Embryonic facial prominence (tissue), 1 donor: ENCODE measurements around the gene CHAT.
A peak's percentile ranks its signal among the peaks of the same experiment; 100 is the strongest.
"Not testable (repeated sequence)": the region's sequence is repeated elsewhere in the genome, so short reads cannot be mapped to it uniquely, and the experiment has no call there.

Experiments used
- DNase-seq: peaks from one replicate; pipeline ENCODE4 v3.0.0-alpha.2; 2016; ENCODE audit errors: extremely low spot score

Gene CHAT

GRCh38 chr10:49653273-49653929, 39.6 kb downstream of the CHAT start:
- DNase-seq = no peak

- DNase-seq = no peak
Measured at GRCh38 chr10:49654036-49654693, 40.3 kb downstream of the CHAT start.

- no peak for DNase-seq
Measured at GRCh38 chr10:49655099-49655498, 41.3 kb downstream of the CHAT start.

- no peak for DNase-seq
Measured at GRCh38 chr10:49656845-49657493, 43.1 kb downstream of the CHAT start.

GRCh38 chr10:49657606-49658005, 43.8 kb downstream of the CHAT start:
- no peak for DNase-seq

- DNase-seq = no peak
Measured at GRCh38 chr10:49661140-49661856, 47.5 kb downstream of the CHAT start.

- DNase-seq = no peak
Measured at GRCh38 chr10:49662169-49662830, 48.5 kb downstream of the CHAT start.

- no peak for DNase-seq
Measured at GRCh38 chr10:49663596-49663995, 49.8 kb downstream of the CHAT start.

- no peak for DNase-seq
Measured at GRCh38 chr10:49664006-49664841, 50.4 kb downstream of the CHAT start.

- no peak for DNase-seq
Measured at GRCh38 chr10:49664842-49665355, 51.1 kb downstream of the CHAT start.

GRCh38 chr10:49666054-49666615, 52.3 kb downstream of the CHAT start:
- no peak for DNase-seq

- no peak for DNase-seq
Measured at GRCh38 chr10:49666685-49667084, 52.8 kb downstream of the CHAT start.

- DNase-seq = no peak
Measured at GRCh38 chr10:49667991-49668390, 54.2 kb downstream of the CHAT start.

GRCh38 chr10:49668684-49669083, 54.8 kb downstream of the CHAT start:
- no peak for DNase-seq

GRCh38 chr10:49678827-49679479, 65.1 kb downstream of the CHAT start:
- no peak for DNase-seq

- DNase-seq = peak; percentile 9
Measured at GRCh38 chr10:49679480-49679893, 65.7 kb downstream of the CHAT start, which contains the start of gene C10orf53. TSS of gene C10orf53 (plus strand) at chr10:49679651. CDS start at chr10:49679698, 47 bp downstream.

GRCh38 chr10:49682449-49682848, 68.6 kb downstream of the CHAT start:
- not testable (repeated sequence) for DNase-seq

- no peak for DNase-seq
Measured at GRCh38 chr10:49682879-49683278, 69.0 kb downstream of the CHAT start.

GRCh38 chr10:49686651-49687050, 72.8 kb downstream of the CHAT start:
- no peak for DNase-seq
